Panc1 (cell line): Measurements from ENCODE around the gene DUSP21. TPM values are rescaled to one million over a fixed set of nuclear protein-coding genes. Genes with fewer than 3 reads are reported as not detected.

Experiments used
- ATAC-seq: fragments of 200-7000 bp; cut with Tn5 transposase; 2 replicates; pipeline ENCODE4 v1.9.1; 2020; ENCODE audit warnings: mild to moderate bottlenecking, moderate library complexity
- BruUV-seq: library from RNA; stranded (reverse); fragments of 400-500 nt; replicated peaks from 2 replicates; lab custom pipeline; 2021; lab: Mats Ljungman, UMichigan
- CTCF ChIA-PET: fragments of 300-600 bp; sonication (Branson Sonifier 250); formaldehyde crosslinking; loops from one replicate; lab custom pipeline; 2022; ENCODE audit warnings: antibody characterized with exemption; lab: Charles Lee
- POLR2A ChIA-PET: fragments of 300-600 bp; sonication (Branson Sonifier 250); formaldehyde crosslinking; loops from one replicate; lab custom pipeline; 2022; ENCODE audit warnings: antibody characterized with exemption; lab: Charles Lee
- DNase-seq: peaks from one replicate; pipeline ENCODE4 v3.0.0-alpha.2; 2010; ENCODE audit warnings: low read depth, low spot score
- H3K27ac ChIP-seq: 2 replicates; pipeline ENCODE4 v1.5.1; 2011; ENCODE audit warnings: mild to moderate bottlenecking, low read length, inconsistent platforms
- H3K27me3 ChIP-seq: fragments of 200-500 bp; sonication (Bioruptor generic); 2 replicates; pipeline ENCODE4 v1.6.0; 2014; ENCODE audit warnings: low read length, inconsistent platforms; ENCODE audit not compliant: control insufficient read depth, insufficient read depth
- H3K36me3 ChIP-seq: fragments of 200-500 bp; sonication (Bioruptor generic); 2 replicates; pipeline ENCODE4 v1.5.1; 2014; ENCODE audit warnings: inconsistent platforms, mild to moderate bottlenecking, low read length, moderate library complexity; ENCODE audit not compliant: control insufficient read depth, insufficient read depth
- H3K4me1 ChIP-seq: 2 replicates; pipeline ENCODE4 v1.5.1; 2011; ENCODE audit warnings: inconsistent platforms, mild to moderate bottlenecking, low read length, moderate library complexity; ENCODE audit not compliant: control insufficient read depth, insufficient read depth
- H3K4me3 ChIP-seq, 2 experiments: 2 replicates each; pipeline ENCODE4 v1.5.1; 2011 to 2012; ENCODE audit warnings: low read depth in 2 of 2, low read length in 2 of 2, mild to moderate bottlenecking in 2 of 2, inconsistent platforms in 1 of 2, moderate library complexity in 1 of 2
- H3K9me3 ChIP-seq: fragments of 200-500 bp; sonication (Bioruptor generic); 2 replicates; pipeline ENCODE4 v1.5.1; 2014; ENCODE audit warnings: low read depth, mild to moderate bottlenecking, inconsistent platforms, low read length, moderate library complexity; ENCODE audit not compliant: control insufficient read depth, insufficient read depth
- CTCF ChIP-seq: fragments of 450-650 bp; IDR thresholded peaks from 2 replicates; pipeline ENCODE4 v1.5.1; 2017; ENCODE audit warnings: mild to moderate bottlenecking
- POLR2AphosphoS5 ChIP-seq: IDR thresholded peaks from 2 replicates; pipeline ENCODE4 v1.6.1; 2012; ENCODE audit warnings: mild to moderate bottlenecking, low read depth, low read length, moderate library complexity
- REST ChIP-seq, 2 experiments: IDR thresholded peaks; 2 replicates each; pipeline ENCODE4 v1.6.1; 2011 to 2012; ENCODE audit warnings: low read depth in 2 of 2, control low read depth in 1 of 2, low read length in 1 of 2, mild to moderate bottlenecking in 1 of 2, moderate library complexity in 1 of 2; ENCODE audit not compliant: insufficient read depth in 1 of 2
- SIN3A ChIP-seq: IDR thresholded peaks from 2 replicates; pipeline ENCODE4 v1.6.1; 2012; ENCODE audit warnings: low read depth, mild to moderate bottlenecking, low read length, moderate library complexity, borderline replicate concordance; ENCODE audit not compliant: insufficient read depth
- TCF7L2 ChIP-seq: IDR thresholded peaks from 2 replicates; pipeline ENCODE4 v1.6.1; 2011; ENCODE audit warnings: mild to moderate bottlenecking, low read depth, low read length, inconsistent platforms
- in situ Hi-C: cut with HindIII; loops from 2 replicates; pipeline ENCODE4 v1.10.0; 2016; ENCODE audit warnings: low sequenced_read_pairs, low pct_unique_long_range_greater_than_20kb
- intact Hi-C: fragments of 100-400 bp; cut with micrococcal nuclease; formaldehyde crosslinking; loops from one replicate; pipeline ENCODE4 v1.10.0; 2022; ENCODE audit not compliant: unreplicated experiment
- total RNA-seq: library from RNA; stranded (reverse); gene quantifications from one replicate; pipeline ENCODE4 v1.2.1, GENCODE V29; 2021; ENCODE audit not compliant: unreplicated experiment

Gene DUSP21
- total RNA-seq, 1 experiment from 2014 or later = not detected

DNA sequence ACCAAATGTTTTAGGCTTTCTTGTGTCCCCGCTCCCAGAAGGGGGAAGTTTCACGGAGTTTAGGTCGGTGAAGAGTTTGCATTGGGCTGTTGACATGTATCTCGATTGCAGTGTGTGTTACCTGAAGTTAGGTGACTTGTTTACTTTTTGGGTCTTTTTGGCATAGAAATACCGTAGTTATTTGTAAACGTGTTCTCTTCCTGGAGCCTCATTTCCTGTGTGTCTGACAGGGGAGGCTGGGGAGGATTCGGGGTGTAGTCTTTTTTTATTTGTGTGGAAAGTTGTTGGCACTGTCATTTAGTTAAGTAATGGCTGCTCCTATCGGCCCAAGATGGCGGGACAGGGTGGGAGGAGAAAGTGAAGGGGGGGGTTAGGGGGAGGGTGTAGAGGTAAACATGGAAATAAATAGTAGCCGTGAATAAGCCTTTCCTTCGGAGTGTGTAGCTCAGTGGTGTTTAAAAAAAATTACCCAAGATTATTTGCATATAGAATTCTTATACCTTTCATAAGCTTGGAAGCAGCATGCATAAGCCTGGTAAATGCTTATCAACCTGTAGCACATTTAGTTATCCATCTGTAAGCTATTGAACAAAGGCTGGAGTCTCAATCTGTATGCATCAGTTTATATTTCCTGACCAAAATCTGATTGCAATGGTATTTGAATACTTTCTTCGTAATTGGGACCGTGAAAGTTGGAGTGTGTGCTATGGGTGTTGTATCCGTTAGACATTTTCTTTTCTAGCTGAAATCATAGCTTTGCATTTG lies 30.8 kb downstream of the DUSP21 start:
- no peak for DNase-seq
- Histone ChIP-seq H3K27me3 (no peaks in the 10 kb centered on the region), H3K9me3 (no peaks in the 10 kb centered on the region), H3K4me1 (peaks cover 8% of the 10 kb centered on the region), H3K36me3 (no peaks in the 10 kb centered on the region; the same call in 1 of the 2 replicates), H3K27ac (peak overlapping the region; percentile 93), H3K4me3 (peak overlapping the region; percentile 81 to 89)
- ATAC-seq = peak; percentile 42; the same call in 1 of the 2 replicates
- ChIA-PET POLR2A (no interaction called here), CTCF (no interaction called here)
- intact Hi-C loops (loop anchor here (10.0 kb wide), 1 partner anchor 190 kb away; no protein-coding TSS in a partner anchor), in situ Hi-C loops (no loop called here)
- BruUV-seq = TSS peak; percentile 71
- TF ChIP-seq POLR2AphosphoS5 = no peak
- TF ChIP-seq CTCF = no peak
- no peak for TF ChIP-seq SIN3A
- TF ChIP-seq TCF7L2 = no peak
- no peak for TF ChIP-seq REST (IDR thresholded peaks at IDR 0.05; ENCODE audit: insufficient read depth in 1 of 2, low read depth in 2 of 2, low read length in 1 of 2)

DNA sequence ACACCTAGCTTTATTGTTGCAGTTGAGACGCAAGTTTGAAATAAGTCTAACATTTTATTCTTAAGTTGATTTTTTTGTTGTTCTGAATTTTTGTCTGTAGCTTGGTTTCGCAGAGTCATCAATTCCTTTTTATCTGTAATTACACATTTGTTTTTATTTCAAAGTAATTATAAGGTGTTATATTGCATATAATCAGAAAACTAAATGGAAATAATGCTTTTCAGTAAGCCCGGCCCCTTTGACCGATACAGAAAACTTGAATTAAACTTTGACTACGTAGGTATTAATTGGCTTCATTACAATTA lies 31.3 kb downstream of the DUSP21 start:
- H3K4me1 ChIP-seq = peaks cover 8% of the 10 kb centered on the region
- H3K36me3 ChIP-seq = no peaks in the 10 kb centered on the region; the same call in 1 of the 2 replicates
- intact Hi-C loops = loop anchor here (10.0 kb wide), 1 partner anchor 190 kb away; no protein-coding TSS in a partner anchor
- ChIA-PET POLR2A (no interaction called here), CTCF (no interaction called here)
- no peak for ATAC-seq
- H3K4me3 ChIP-seq = peak overlapping the region; percentile 81 to 89
- BruUV-seq = no TSS peak
- no peak for DNase-seq
- TF ChIP-seq REST (IDR thresholded peaks at IDR 0.05; ENCODE audit: insufficient read depth in 1 of 2, low read depth in 2 of 2, low read length in 1 of 2) = no peak
- no peak for TF ChIP-seq CTCF
- no peak for TF ChIP-seq TCF7L2
- no peak for TF ChIP-seq SIN3A
- no peak for TF ChIP-seq POLR2AphosphoS5
- H3K9me3 ChIP-seq = no peaks in the 10 kb centered on the region
- peak overlapping the region; percentile 35 for H3K27ac ChIP-seq
- in situ Hi-C loops = no loop called here
- no peaks in the 10 kb centered on the region for H3K27me3 ChIP-seq
